ENCODE measurements around the gene INHBB. TPM values are rescaled to one million over a fixed set of nuclear protein-coding genes. Genes with fewer than 3 reads are reported as not detected.

INHBB gene
- total RNA-seq, 4 donors from 2014 or later = 12.3 to 27.5 (median 23.6) TPM

DNA sequence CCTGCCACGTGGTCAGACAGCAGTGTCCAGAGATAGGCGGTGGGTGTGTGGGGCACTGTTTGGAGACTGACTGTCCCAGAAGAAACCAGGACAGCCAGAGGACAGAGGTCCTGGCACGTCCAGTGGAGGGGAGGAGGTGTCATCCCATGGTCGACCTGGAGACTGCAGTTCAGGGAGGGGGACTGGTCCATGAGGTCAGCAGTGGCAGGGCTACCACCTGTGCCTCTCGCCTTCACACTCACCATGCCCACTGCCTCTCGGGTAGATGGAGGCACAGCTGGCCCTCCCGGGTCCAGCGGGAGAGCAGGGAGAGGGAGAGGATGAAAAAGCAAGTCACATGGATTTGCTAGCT, 53.9 kb downstream of the INHBB start:
- DNase-seq = no peak
- TF ChIP-seq, protein P1, sequence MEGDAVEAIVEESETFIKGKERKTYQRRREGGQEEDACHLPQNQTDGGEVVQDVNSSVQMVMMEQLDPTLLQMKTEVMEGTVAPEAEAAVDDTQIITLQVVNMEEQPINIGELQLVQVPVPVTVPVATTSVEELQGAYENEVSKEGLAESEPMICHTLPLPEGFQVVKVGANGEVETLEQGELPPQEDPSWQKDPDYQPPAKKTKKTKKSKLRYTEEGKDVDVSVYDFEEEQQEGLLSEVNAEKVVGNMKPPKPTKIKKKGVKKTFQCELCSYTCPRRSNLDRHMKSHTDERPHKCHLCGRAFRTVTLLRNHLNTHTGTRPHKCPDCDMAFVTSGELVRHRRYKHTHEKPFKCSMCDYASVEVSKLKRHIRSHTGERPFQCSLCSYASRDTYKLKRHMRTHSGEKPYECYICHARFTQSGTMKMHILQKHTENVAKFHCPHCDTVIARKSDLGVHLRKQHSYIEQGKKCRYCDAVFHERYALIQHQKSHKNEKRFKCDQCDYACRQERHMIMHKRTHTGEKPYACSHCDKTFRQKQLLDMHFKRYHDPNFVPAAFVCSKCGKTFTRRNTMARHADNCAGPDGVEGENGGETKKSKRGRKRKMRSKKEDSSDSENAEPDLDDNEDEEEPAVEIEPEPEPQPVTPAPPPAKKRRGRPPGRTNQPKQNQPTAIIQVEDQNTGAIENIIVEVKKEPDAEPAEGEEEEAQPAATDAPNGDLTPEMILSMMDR (IDR thresholded peaks at IDR 0.05) = no peak
- no peak for TF ChIP-seq POLR2A (IDR thresholded peaks at IDR 0.05)
- peaks cover 40 to 56% of the 10 kb centered on the region in 2 donors for H3K4me1 ChIP-seq
- H3K27ac ChIP-seq = peak overlapping the region in 2 of 3 donors; percentile 63 to 66
- no peaks in the 10 kb centered on the region for H3K9me3 ChIP-seq
- 89% methylated on average over 8 of the region's 8 CpGs for WGBS, 2 donors
- no peaks in the 10 kb centered on the region for H3K27me3 ChIP-seq
- no peak overlapping the region for H3K4me3 ChIP-seq (replicated peaks in 1 of 3)
- intact Hi-C loops (cut with DNase I) = no loop called here
- H3K36me3 ChIP-seq = no peaks in the 10 kb centered on the region

DNA sequence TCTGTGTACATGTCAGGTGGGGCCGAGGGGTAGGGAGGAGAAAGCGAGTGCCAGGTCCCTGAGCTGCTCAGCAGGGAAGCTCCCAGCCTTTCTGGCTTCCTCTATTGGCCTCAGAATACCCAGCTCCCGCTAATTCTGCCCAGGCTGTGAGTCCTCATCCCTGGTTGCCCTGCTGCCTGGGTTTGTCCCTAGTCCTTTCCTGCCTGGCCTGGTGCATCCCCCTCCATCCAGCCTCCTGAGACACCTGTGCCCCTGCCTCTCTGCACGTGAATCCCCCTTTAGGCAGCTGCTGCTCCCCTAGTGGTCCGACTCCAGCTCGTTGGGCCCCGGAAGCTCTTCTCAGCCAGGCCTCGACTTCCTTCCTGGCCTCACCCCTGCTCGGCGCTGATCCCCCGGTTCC, 54.6 kb downstream of the INHBB start:
- TF ChIP-seq, protein P1 (IDR thresholded peaks at IDR 0.05) = no peak
- no peak for TF ChIP-seq POLR2A (IDR thresholded peaks at IDR 0.05)
- no peaks in the 10 kb centered on the region for H3K9me3 ChIP-seq
- H3K36me3 ChIP-seq = no peaks in the 10 kb centered on the region
- intact Hi-C loops (cut with DNase I) = no loop called here
- no peak overlapping the region for H3K4me3 ChIP-seq (replicated peaks in 1 of 3)
- 80 to 91% methylated on average over 11 of the region's 11 CpGs for WGBS, 2 donors
- DNase-seq = no peak
- peaks cover 33 to 49% of the 10 kb centered on the region in 2 donors for H3K4me1 ChIP-seq
- H3K27ac ChIP-seq = no peak overlapping the region
- H3K27me3 ChIP-seq = no peaks in the 10 kb centered on the region

Other genes with a start within 250 kb of the INHBB start
- gene TMEM185B, start 122.7 kb upstream of the INHBB start, total RNA-seq = 10 to 100 TPM; 35.9 to 47.9 (median 44.6) TPM
- 10 to 100 TPM; 39.7 to 64.2 (median 45.4) TPM for gene RALB, start 93.3 kb upstream of the INHBB start, total RNA-seq

Data from thyroid gland (tissue), 4 donors.